Measurements from ENCODE around the gene CYB5R4. TPM values are rescaled to one million over a fixed set of nuclear protein-coding genes. Genes with fewer than 3 reads are reported as not detected.

The CYB5R4 gene
- total and polyA plus RNA-seq, 12 donors = 1.2 to 20.0 (median 15.5) TPM

DNA sequence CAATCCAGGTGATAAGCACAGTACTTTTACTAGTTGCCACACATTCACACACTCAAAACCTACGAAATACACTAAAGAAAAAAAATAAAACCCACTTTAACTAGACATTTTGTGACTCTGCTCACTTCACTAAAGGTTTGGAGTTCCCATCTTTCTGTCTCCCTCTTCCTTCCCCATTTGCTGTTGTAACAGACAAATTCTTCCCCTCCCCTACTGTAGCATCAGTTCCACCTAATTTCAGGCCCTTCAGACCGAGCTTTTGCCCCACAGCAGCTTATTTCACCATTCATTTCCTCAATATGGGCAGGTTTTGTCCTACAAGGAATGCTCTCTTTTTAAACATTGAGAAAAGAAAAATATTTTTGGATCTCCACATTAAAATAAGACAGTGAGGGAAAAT is 142.7 kb downstream of the CYB5R4 start:
- no peak overlapping the region for H3K4me3 ChIP-seq
- no peaks in the 10 kb centered on the region for H3K4me1 ChIP-seq
- ATAC-seq (no peak), DNase-seq (no peak)
- WGBS, 2 donors = 58 to 69% methylated on average over 2 of the region's 2 CpGs
- H3K27me3 ChIP-seq = peaks cover 0 to 10% (median 0%) of the 10 kb centered on the region in 7 donors
- intact Hi-C loops (cut with DNase I) = no loop called here
- no peak overlapping the region for H3K27ac ChIP-seq
- TF ChIP-seq, protein P1, sequence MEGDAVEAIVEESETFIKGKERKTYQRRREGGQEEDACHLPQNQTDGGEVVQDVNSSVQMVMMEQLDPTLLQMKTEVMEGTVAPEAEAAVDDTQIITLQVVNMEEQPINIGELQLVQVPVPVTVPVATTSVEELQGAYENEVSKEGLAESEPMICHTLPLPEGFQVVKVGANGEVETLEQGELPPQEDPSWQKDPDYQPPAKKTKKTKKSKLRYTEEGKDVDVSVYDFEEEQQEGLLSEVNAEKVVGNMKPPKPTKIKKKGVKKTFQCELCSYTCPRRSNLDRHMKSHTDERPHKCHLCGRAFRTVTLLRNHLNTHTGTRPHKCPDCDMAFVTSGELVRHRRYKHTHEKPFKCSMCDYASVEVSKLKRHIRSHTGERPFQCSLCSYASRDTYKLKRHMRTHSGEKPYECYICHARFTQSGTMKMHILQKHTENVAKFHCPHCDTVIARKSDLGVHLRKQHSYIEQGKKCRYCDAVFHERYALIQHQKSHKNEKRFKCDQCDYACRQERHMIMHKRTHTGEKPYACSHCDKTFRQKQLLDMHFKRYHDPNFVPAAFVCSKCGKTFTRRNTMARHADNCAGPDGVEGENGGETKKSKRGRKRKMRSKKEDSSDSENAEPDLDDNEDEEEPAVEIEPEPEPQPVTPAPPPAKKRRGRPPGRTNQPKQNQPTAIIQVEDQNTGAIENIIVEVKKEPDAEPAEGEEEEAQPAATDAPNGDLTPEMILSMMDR (IDR thresholded peaks at IDR 0.05) = no peak
- H3K9me3 ChIP-seq = no peaks in the 10 kb centered on the region
- no peaks in the 10 kb centered on the region for H3K36me3 ChIP-seq

DNA sequence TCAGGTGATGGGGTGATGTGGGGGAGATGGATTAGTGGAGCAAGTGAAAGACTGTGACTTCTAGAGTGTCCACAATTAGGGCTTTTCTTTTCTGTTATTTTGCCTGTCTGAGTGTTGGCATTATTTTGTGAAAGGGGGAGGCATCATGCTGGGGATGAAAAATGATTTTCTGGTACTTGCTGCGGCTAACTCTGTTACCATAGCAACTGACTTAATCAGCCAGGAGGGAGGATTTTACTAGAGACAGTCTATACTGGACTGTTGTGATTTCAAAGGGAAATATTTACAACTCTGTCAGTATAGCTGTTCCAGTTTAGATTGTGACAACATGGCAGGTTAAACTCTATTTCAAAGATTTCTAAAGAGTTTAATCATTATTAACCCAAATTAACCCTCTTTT is 143.6 kb downstream of the CYB5R4 start:
- TF ChIP-seq, protein P1 (IDR thresholded peaks at IDR 0.05) = no peak
- Histone ChIP-seq H3K9me3 (no peaks in the 10 kb centered on the region), H3K4me3 (no peak overlapping the region), H3K27ac (no peak overlapping the region), H3K4me1 (no peaks in the 10 kb centered on the region), H3K27me3 (peaks cover 0 to 10% (median 0%) of the 10 kb centered on the region in 7 donors), H3K36me3 (no peaks in the 10 kb centered on the region)
- no peak for DNase-seq
- ATAC-seq = no peak
- intact Hi-C loops (cut with DNase I) = no loop called here
- 48 to 55% methylated on average over 1 of the region's 1 CpG for WGBS, 2 donors

DNA sequence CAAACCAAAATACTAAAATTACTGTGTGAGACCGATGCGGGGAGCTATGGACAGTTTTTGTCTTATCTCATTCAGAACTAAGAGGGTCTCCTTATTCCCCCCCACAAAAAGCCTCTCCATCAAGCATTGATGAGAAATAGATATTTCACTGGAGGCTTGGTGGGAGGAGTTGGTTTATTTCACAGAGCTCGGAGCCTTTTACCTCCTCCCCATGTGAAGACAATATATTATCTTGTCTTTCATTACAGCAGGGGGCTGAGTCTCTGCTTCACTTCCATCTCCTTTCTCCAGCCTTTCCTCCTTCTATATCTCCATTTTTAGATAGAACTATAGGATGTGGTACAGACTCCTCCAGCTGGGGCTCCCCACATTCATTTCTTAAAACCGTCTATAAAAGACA is 144.2 kb downstream of the CYB5R4 start:
- WGBS, 2 donors = 75 to 77% methylated on average over 4 of the region's 4 CpGs

DNA sequence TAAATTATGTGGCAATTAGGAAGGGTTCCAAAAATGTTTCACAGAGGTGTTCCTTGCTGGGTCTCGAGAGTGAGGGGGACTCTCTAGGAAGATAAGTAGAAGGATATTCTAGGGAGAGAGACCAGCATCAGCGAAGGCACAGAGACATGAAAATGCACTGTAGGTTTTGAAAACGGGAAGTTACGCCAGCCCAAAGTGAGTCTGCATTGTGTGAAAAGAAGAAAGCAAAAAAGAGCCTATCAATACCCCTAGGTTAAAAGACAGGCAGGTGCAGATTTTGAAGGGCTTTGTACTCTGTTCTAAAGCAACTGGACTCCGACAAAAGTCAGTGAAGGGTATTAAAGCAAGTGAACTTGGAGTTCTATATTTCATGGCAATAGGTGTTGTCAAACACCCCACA is 148.4 kb downstream of the CYB5R4 start:
- DNase-seq (no peak), ATAC-seq (no peak)
- H3K27me3 ChIP-seq = peaks cover 0 to 8% (median 0%) of the 10 kb centered on the region in 7 donors
- H3K9me3 ChIP-seq = no peaks in the 10 kb centered on the region
- TF ChIP-seq, protein P1 (IDR thresholded peaks at IDR 0.05) = no peak
- no peak overlapping the region for H3K27ac ChIP-seq
- intact Hi-C loops (cut with DNase I) = no loop called here
- H3K4me3 ChIP-seq = no peak overlapping the region
- no peaks in the 10 kb centered on the region for H3K4me1 ChIP-seq
- 78 to 83% methylated on average over 5 of the region's 5 CpGs for WGBS, 2 donors
- no peaks in the 10 kb centered on the region for H3K36me3 ChIP-seq

More for the DNA sequence above, 144.2 kb downstream of the CYB5R4 start:
- H3K4me3 ChIP-seq = no peak overlapping the region
- ATAC-seq = no peak
- H3K4me1 ChIP-seq = no peaks in the 10 kb centered on the region
- TF ChIP-seq, protein P1 (IDR thresholded peaks at IDR 0.05) = no peak
- no peaks in the 10 kb centered on the region for H3K36me3 ChIP-seq
- no peak overlapping the region for H3K27ac ChIP-seq
- no peaks in the 10 kb centered on the region for H3K9me3 ChIP-seq
- H3K27me3 ChIP-seq = peaks cover 0 to 10% (median 0%) of the 10 kb centered on the region in 7 donors
- intact Hi-C loops (cut with DNase I) = no loop called here
- no peak for DNase-seq

Data from heart right ventricle (tissue), 16 donors.